Stimulated activated CD8-positive, alpha-beta memory T cell treated with anti-CD3 and anti-CD28 coated beads, Interleukin-12 subunit alpha, Interleukin-12 subunit beta, amount 100 ng/mL, for 24 hours (primary cell): Measurements from ENCODE around the gene DHX35.
"Not testable (repeated sequence)": the region's sequence is repeated elsewhere in the genome, so short reads cannot be mapped to it uniquely, and the experiment has no call there.

Source experiments
- DNase-seq: peaks from one replicate; pipeline ENCODE4 v3.0.0-alpha.2; 2020; ENCODE audit errors: extremely low read depth

Gene DHX35

GRCh38 chr20:38979434-38979833 lies 17.3 kb downstream of the DHX35 start:
- DNase-seq = no peak

GRCh38 chr20:38979842-38980241 lies 17.7 kb downstream of the DHX35 start:
- DNase-seq = no peak

- DNase-seq = no peak
Observed at GRCh38 chr20:38982291-38982690, 20.1 kb downstream of the DHX35 start.

GRCh38 chr20:38985060-38985459 lies 22.9 kb downstream of the DHX35 start:
- DNase-seq = no peak

- DNase-seq = no peak
Observed at GRCh38 chr20:38985603-38986170, 23.5 kb downstream of the DHX35 start.

- DNase-seq = no peak
Observed at GRCh38 chr20:38986663-38987062, 24.5 kb downstream of the DHX35 start.

GRCh38 chr20:38987777-38988176 lies 25.6 kb downstream of the DHX35 start:
- no peak for DNase-seq

GRCh38 chr20:38990728-38991127 lies 28.6 kb downstream of the DHX35 start:
- no peak for DNase-seq

GRCh38 chr20:38991814-38992704 lies 29.9 kb downstream of the DHX35 start:
- no peak for DNase-seq

- DNase-seq = no peak
Observed at GRCh38 chr20:38995536-38996044, 33.4 kb downstream of the DHX35 start.

GRCh38 chr20:38996866-38997265 lies 34.7 kb downstream of the DHX35 start:
- DNase-seq = not testable (repeated sequence)

GRCh38 chr20:38997622-38998021 lies 35.5 kb downstream of the DHX35 start:
- DNase-seq = peak; percentile 46

GRCh38 chr20:38999217-38999616 lies 37.1 kb downstream of the DHX35 start:
- no peak for DNase-seq

- DNase-seq = no peak
Observed at GRCh38 chr20:38999965-39000910, 38.1 kb downstream of the DHX35 start.

- DNase-seq = no peak
Observed at GRCh38 chr20:39004508-39004907, 42.4 kb downstream of the DHX35 start.

- no peak for DNase-seq
Observed at GRCh38 chr20:39009348-39009747, 47.2 kb downstream of the DHX35 start.

- DNase-seq = no peak
Observed at GRCh38 chr20:39010496-39010895, 48.4 kb downstream of the DHX35 start.

GRCh38 chr20:39013662-39014109 lies 51.5 kb downstream of the DHX35 start:
- no peak for DNase-seq

GRCh38 chr20:39016041-39016440 lies 53.9 kb downstream of the DHX35 start:
- no peak for DNase-seq

GRCh38 chr20:39016506-39016905 lies 54.4 kb downstream of the DHX35 start:
- no peak for DNase-seq

- DNase-seq = no peak
Observed at GRCh38 chr20:39019027-39019426, 56.9 kb downstream of the DHX35 start.

- DNase-seq = no peak
Observed at GRCh38 chr20:39019805-39020325, 57.7 kb downstream of the DHX35 start.
